ENCODE results near the gene IRS2. TPM values are rescaled to one million over a fixed set of nuclear protein-coding genes. Genes with fewer than 3 reads are reported as not detected.

IRS2 gene
- total RNA-seq, 1 donor from 2014 or later: 11.8 TPM

DNA sequence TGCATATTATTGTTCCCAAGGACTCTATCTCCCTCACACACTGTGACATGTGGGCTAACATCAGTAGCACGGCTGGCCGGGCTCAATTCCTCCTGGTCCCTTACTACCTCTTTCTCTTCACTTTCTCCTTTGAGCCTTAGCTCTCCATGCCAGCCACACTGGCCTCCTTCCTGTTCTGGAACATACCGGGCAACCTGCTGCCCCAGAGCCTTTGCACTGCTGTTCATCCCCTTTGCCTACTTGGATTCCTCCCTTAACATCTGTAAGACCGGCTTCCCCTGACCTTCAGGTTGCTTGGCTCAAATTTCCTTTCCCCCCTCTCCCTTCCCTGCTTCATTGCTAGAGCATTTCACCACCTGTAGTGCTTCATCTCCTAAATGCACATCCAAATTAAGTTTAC is 17.1 kb downstream of the IRS2 start:
- no peak overlapping the region for H3K27ac Mint-ChIP-seq
- no peak for DNase-seq (ENCODE audit: low spot score in 2 of 2, unreplicated experiment in 2 of 2)
- H3K36me3 Mint-ChIP-seq: peaks cover 6% of the 10 kb centered on the region
- H3K4me3 Mint-ChIP-seq: no peak overlapping the region
- H3K9me3 Mint-ChIP-seq: no peaks in the 10 kb centered on the region
- no peak for TF ChIP-seq CTCF (IDR thresholded peaks at IDR 0.05; ENCODE audit: unreplicated experiment)
- H3K4me1 Mint-ChIP-seq: no peaks in the 10 kb centered on the region
- H3K27me3 Mint-ChIP-seq (ENCODE audit: low read depth): no peaks in the 10 kb centered on the region

- peaks cover 1% of the 10 kb centered on the region for H3K36me3 Mint-ChIP-seq
- no peak overlapping the region for H3K27ac Mint-ChIP-seq
Observed at GRCh38 chr13:109768616-109769015, 17.8 kb downstream of the IRS2 start.

GRCh38 chr13:109768176-109768575 is 18.2 kb downstream of the IRS2 start:
- TF ChIP-seq CTCF (IDR thresholded peaks at IDR 0.05; ENCODE audit: unreplicated experiment): no peak
- Mint-ChIP-seq H3K4me1 (no peaks in the 10 kb centered on the region), H3K4me3 (no peak overlapping the region), H3K27me3 (ENCODE audit: low read depth) (no peaks in the 10 kb centered on the region), H3K9me3 (no peaks in the 10 kb centered on the region), H3K36me3 (peaks cover 1% of the 10 kb centered on the region), H3K27ac (no peak overlapping the region)
- no peak for DNase-seq (ENCODE audit: low spot score in 2 of 2, unreplicated experiment in 2 of 2)

More at GRCh38 chr13:109768616-109769015, 17.8 kb downstream of the IRS2 start:
- Mint-ChIP-seq H3K4me1 (no peaks in the 10 kb centered on the region), H3K27me3 (ENCODE audit: low read depth) (no peaks in the 10 kb centered on the region), H3K4me3 (no peak overlapping the region), H3K9me3 (no peaks in the 10 kb centered on the region)
- DNase-seq (ENCODE audit: low spot score in 2 of 2, unreplicated experiment in 2 of 2): no peak
- no peak for TF ChIP-seq CTCF (IDR thresholded peaks at IDR 0.05; ENCODE audit: unreplicated experiment)

DNA sequence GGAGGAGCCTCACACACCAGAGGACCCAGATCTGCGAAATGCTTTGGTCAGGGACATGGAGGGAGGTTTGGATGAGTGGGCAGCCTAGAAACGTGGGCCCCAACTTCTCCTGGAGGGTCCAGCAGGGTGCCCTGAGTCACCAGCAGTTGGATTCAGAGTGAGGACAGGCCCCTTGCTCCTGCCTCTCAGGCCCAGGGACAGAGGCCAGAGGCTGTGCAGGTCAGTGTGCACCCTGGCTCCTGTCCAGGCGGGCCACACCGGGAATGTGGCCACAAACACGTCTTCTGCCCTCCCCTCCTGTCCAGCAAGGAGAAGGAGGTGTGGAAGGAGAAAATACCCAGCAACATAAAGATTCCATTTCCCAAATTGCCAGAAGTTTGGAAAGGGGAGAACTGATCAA is 19.4 kb downstream of the IRS2 start:
- DNase-seq (ENCODE audit: low spot score in 2 of 2, unreplicated experiment in 2 of 2): no peak
- H3K27ac Mint-ChIP-seq: no peak overlapping the region
- H3K27me3 Mint-ChIP-seq (ENCODE audit: low read depth): no peaks in the 10 kb centered on the region
- H3K36me3 Mint-ChIP-seq: peaks cover 1% of the 10 kb centered on the region
- peaks cover under 1% of the 10 kb centered on the region for H3K4me1 Mint-ChIP-seq
- H3K4me3 Mint-ChIP-seq: no peak overlapping the region
- no peaks in the 10 kb centered on the region for H3K9me3 Mint-ChIP-seq
- no peak for TF ChIP-seq CTCF (IDR thresholded peaks at IDR 0.05; ENCODE audit: unreplicated experiment)

GRCh38 chr13:109764470-109765291 is 21.7 kb downstream of the IRS2 start:
- Mint-ChIP-seq H3K27ac (no peak overlapping the region), H3K4me3 (no peak overlapping the region), H3K27me3 (ENCODE audit: low read depth) (no peaks in the 10 kb centered on the region), H3K9me3 (no peaks in the 10 kb centered on the region), H3K36me3 (no peaks in the 10 kb centered on the region), H3K4me1 (peaks cover 7% of the 10 kb centered on the region)
- no peak for TF ChIP-seq CTCF (IDR thresholded peaks at IDR 0.05; ENCODE audit: unreplicated experiment)
- DNase-seq (ENCODE audit: low spot score in 2 of 2, unreplicated experiment in 2 of 2): no peak
